GM11168 (cell line): ENCODE data around the gene CKMT2.
"Not testable (repeated sequence)": the region's sequence is repeated elsewhere in the genome, so short reads cannot be mapped to it uniquely, and the experiment has no call there.

Experiments used
- in situ Hi-C: fragments of 300-500 bp; cut with MboI; formaldehyde crosslinking; loops from one replicate; pipeline ENCODE4 v1.12.0; 2022; ENCODE audit warnings: low sequenced_read_pairs; ENCODE audit not compliant: unreplicated experiment

The CKMT2 gene

GRCh38 chr5:81246697-81247096 lies 13.6 kb downstream of the CKMT2 start:
- in situ Hi-C loops, result no loop called here

- in situ Hi-C loops, result no loop called here
Observed at GRCh38 chr5:81247441-81247972, 14.4 kb downstream of the CKMT2 start.

DNA sequence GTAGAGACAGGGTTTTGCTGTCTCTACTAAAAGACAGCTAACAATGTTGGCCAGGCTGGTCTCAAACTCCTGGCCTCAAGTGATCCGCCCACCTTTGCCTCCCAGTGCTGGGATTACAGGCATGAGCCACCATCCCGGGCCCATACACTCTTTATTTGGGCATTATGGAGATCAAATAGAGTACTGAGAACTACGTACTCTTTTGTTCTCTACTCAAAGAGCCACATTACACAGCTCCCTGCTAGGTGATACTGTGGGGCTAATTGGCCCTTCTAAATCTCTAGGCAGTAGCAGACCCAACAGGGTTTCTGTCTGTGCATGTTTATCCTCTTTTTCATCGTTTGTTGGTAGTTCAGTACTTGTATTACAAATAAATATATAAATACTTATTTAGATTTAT lies 16.1 kb downstream of the CKMT2 start:
- in situ Hi-C loops, result no loop called here

GRCh38 chr5:81250004-81250403 lies 16.9 kb downstream of the CKMT2 start:
- in situ Hi-C loops, result no loop called here

DNA sequence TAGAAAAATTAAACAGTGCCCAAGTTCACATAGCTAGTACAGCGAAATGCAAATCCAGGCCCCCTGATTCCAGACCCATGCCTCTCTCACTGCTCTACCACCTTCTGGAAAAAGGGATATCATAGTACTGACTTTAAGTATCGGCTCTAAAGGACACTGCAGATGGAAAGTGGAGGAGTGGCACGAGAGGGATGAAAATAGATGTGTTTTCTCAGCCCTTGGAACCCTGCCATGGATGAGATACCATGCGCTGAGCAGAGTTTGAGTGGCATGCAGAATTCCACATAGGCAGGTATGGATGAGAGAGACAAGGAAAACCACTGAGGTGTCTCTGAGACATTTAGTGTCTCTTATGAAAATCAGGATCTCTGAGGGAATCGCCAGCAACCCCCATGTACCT lies 18.8 kb downstream of the CKMT2 start:
- in situ Hi-C loops, result no loop called here

- in situ Hi-C loops, result no loop called here
Observed at GRCh38 chr5:81252904-81253303, 19.8 kb downstream of the CKMT2 start.

DNA sequence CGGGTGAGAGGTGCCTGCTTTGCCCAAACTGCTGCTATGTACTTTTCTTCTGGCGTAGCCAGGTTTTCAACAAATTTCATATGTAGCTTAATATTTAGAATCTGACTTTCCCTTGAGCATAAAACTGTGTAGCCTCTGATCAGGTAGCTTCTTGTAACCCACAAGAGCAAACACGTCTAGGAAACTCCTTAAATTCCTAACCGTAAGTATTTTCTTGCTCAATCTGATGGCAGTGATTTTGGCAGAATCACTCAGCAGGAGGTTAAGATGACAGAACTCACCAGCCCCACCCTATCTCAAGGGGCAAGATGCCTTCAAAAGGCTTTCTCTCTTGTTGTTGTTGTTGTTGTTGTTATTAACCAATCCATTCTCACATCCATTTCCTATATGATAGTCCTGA lies 20.8 kb downstream of the CKMT2 start:
- in situ Hi-C loops, result no loop called here

DNA sequence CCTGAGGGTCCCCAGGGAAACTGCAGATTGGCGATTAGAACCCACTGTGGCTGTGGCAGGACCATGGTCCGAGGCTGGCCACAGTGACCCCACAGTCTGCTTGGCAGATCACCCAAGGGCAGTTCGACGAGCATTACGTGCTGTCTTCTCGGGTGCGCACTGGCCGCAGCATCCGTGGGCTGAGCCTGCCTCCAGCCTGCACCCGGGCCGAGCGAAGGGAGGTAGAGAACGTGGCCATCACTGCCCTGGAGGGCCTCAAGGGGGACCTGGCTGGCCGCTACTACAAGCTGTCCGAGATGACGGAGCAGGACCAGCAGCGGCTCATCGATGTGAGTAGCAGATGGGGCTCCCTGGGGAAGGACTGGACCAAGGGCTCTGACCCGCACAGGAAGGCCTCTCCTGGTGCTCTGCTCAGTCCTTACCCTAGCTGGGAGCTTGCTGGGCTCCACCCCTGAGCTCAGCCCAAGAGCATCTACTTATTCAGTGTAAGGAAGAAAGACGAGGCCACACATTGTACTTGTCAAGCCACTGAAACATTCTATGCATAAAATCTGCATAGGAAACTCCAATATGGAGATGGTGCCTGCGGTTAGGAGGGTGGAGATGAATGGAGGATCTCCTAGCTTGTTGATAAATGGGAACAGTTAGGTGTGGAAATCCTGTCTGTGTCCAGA lies 21.9 kb downstream of the CKMT2 start:
- in situ Hi-C loops, result no loop called here

DNA sequence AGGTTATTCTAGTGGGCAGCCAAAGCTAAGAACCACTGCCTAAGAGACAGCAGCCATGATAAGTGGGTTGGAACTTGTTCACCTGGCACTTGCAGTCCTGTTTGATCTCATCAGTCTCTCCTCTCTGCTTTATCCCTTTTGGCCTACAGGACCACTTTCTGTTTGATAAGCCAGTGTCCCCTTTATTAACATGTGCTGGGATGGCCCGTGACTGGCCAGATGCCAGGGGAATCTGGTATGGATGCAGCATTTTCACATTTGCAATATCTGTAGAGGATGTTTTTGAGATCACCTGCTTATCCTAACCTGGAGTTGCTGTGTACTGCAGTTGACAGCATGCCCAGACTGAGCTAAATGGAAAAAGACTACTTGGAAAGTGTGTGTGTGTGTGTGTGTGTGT lies 23.6 kb downstream of the CKMT2 start:
- in situ Hi-C loops, result no loop called here

DNA sequence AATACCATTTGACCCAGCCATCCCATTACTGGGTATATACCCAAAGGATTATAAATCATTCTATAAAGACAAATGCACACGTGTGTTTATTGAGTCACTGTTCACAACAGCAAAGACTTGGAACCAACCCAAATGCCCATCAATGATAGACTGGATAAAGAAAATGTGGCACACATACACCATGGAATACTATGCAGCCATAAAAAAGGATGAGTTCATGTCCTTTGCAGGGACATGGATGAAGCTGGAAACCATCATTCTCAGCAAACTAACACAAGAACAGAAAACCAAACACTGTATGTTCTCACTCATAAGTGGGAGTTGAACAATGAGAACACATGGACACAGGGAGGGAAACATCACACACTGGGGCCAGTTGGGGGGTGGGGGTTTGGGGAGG lies 29.7 kb downstream of the CKMT2 start:
- in situ Hi-C loops, result not testable (repeated sequence)

GRCh38 chr5:81265101-81265500 lies 32.0 kb downstream of the CKMT2 start:
- in situ Hi-C loops, result no loop called here

DNA sequence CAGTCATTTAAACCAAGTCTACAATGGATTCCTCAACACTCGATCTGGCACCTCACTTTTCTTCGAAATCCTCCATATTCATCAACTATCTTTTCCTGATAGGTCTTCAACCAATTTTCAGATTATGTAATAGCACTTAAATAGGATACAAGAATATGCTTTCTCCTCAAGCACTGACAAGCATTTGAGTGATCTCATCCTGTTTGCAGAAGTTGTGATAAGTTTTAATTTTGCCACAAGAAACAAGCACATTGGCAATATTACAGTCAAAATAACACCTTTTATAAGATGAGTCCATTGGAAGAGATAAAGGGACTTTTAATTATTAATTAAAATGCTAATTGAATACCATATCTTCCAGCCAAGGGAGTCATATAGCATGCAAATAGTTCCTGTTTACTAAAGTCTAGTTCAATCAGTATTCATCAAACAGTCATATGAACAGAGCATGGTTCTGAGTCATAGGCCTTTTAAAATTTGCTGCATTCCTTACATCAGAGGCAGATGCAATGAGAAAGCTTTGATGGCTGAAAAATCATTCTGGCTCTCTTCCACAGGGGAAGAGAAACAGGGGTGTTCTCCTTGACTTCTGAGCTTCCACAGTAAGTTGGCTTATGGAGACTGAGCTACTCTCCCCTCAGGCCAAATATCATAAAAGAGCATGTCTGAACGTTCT lies 35.5 kb downstream of the CKMT2 start:
- in situ Hi-C loops, result no loop called here

GRCh38 chr5:81269751-81270393 lies 36.8 kb downstream of the CKMT2 start:
- in situ Hi-C loops, result no loop called here

- in situ Hi-C loops, result not testable (repeated sequence)
Observed at GRCh38 chr5:81270394-81271027, 37.4 kb downstream of the CKMT2 start.

- in situ Hi-C loops, result no loop called here
Observed at GRCh38 chr5:81283976-81284375, 50.9 kb downstream of the CKMT2 start.

- in situ Hi-C loops, result no loop called here
Observed at GRCh38 chr5:81286059-81286617, 53.0 kb downstream of the CKMT2 start.

DNA sequence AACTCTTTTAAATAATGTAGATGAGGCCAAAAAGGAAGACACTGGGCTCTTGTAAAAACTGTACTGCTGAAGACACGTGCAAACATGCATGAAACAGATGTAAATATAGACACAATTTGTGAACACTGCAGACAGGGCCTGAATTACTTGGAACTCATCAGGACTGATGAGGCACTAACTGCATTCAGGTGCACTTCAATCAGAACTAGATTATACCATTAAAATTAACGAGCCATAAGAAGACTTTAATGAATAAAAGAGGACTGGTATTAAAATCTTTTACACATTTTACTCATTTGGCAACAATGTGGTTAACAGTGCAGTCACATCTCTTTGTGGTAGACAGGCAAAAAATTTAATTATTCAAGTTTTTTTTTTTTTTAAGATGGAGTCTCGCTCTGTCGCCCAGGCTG lies 54.9 kb downstream of the CKMT2 start:
- in situ Hi-C loops, result no loop called here

GRCh38 chr5:81290146-81290545 lies 57.0 kb downstream of the CKMT2 start:
- in situ Hi-C loops, result no loop called here

GRCh38 chr5:81292130-81292529 lies 59.0 kb downstream of the CKMT2 start:
- in situ Hi-C loops, result no loop called here

GRCh38 chr5:81294021-81294420 lies 60.9 kb downstream of the CKMT2 start:
- in situ Hi-C loops, result not testable (repeated sequence)

DNA sequence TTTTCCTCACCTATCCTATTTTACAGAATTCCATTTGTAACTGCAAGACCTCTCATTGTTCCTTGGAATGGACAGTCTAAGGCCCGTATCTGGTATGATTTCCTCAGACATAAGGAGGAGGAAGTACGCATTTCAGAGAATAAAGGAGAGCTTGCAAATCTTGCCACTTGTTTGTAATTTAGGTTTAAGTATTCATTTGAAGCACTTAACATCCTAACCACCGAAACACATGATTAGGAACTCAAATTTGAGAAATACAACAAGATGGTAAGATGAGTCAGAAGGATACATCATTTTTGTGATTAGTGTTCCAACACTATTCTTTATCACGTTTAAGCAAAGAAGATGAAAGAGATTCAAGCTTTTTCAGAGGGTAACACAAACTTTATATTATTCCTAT lies 64.4 kb downstream of the CKMT2 start:
- in situ Hi-C loops, result no loop called here
